Upper lobe of left lung (tissue), 4 donors: ENCODE results near the gene LYRM4.

ENCODE experiments used
- POLR2A ChIP-seq, 4 donors: fragments of 450-650 bp; IDR thresholded peaks; one replicate each; pipeline ENCODE4 v1.5.1; 2016 to 2017; ENCODE audit warnings: antibody characterized with exemption in 4 of 4, mild to moderate bottlenecking in 2 of 4
- TF ChIP-seq, protein P1 (sequence below), 6 experiments: fragments of 450-650 bp in 4 of 6; fragments of 200-600 bp in 2 of 6; sonication (generic) in 2 of 6; IDR thresholded peaks; one replicate each; pipeline ENCODE4 v1.5.1; 2016 to 2019; ENCODE audit warnings: antibody characterized with exemption in 6 of 6

DNA sequence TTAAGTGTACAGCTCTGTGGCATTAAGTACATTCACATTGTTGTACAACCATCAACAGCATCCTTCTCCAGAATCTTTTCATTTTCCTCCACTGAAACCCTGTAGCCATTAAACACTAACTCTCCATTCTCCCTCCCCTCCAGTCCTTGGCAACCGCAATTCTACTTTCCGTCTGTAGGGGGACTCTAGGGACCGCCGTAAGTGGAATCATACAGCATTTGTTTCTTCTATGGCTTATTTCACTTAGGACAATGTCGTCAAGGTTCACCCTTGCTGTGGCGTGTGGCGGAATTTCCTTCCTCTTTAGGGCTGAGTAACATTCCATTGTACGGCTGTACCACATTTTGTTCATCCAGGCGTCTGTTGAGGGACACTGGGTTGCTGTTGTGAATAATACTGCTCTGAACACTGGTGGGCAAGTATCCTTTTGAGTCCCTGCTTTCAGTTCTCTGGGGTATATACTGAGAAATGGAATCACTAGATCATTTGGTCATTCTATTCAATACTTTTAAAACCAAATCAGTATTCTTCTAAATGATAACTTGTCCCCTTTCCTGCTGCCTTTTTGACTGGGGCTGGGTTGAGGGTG, 124.9 kb downstream of the LYRM4 start:
- TF ChIP-seq, protein P1, sequence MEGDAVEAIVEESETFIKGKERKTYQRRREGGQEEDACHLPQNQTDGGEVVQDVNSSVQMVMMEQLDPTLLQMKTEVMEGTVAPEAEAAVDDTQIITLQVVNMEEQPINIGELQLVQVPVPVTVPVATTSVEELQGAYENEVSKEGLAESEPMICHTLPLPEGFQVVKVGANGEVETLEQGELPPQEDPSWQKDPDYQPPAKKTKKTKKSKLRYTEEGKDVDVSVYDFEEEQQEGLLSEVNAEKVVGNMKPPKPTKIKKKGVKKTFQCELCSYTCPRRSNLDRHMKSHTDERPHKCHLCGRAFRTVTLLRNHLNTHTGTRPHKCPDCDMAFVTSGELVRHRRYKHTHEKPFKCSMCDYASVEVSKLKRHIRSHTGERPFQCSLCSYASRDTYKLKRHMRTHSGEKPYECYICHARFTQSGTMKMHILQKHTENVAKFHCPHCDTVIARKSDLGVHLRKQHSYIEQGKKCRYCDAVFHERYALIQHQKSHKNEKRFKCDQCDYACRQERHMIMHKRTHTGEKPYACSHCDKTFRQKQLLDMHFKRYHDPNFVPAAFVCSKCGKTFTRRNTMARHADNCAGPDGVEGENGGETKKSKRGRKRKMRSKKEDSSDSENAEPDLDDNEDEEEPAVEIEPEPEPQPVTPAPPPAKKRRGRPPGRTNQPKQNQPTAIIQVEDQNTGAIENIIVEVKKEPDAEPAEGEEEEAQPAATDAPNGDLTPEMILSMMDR (IDR thresholded peaks at IDR 0.05) = peak; percentile 39 to 84 (median 58)
- TF ChIP-seq POLR2A (IDR thresholded peaks at IDR 0.05) = no peak
